Gastroesophageal sphincter (tissue), 3 donors: ENCODE results near the gene NR4A1.
A peak's percentile ranks its signal among the peaks of the same experiment; 100 is the strongest.

Source experiments
- CTCF ChIP-seq, 4 experiments: fragments of 200-600 bp in 2 of 4; fragments of 450-650 bp in 2 of 4; sonication (generic) in 1 of 4; IDR thresholded peaks; one replicate each; pipeline ENCODE4 v1.5.1; 2017 to 2019; ENCODE audit warnings: antibody characterized with exemption in 4 of 4, mild to moderate bottlenecking in 2 of 4, moderate library complexity in 2 of 4
- POLR2AphosphoS5 ChIP-seq: sonication (generic); formaldehyde crosslinking; IDR thresholded peaks from one replicate; pipeline ENCODE4 v1.6.1; 2017; ENCODE audit warnings: antibody characterized with exemption

DNA sequence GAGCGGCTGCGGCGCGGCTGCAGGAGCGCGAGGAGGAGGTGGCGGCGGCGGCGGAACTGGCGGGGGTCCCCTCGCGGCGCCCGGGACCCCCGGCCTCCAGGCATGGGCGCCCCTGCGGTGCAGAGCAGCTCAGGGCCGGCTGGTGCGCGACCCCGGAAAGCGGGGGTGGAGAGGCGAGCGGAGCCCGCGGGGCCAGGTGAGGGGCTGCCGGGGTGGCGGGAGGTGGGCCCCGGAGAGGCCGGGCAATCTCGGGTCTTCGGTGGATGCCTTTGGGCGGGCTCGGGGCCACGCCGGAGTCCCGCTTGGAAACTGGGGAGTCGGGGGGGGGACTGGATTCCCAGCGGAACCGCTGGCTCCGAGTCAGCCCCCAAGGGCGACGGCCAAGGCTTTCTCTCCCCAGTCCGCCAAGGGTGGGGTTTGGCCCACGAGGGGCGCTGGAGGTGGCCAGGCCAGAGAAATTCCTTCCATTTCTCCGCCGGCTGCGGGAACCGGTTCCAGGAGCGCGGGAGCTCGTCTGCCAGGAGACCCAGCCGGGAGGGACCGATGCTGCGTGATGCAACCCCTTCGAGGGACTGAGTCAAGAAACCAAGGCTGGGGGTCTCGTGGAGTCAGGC lies 13.9 kb upstream of the NR4A1 start:
- TF ChIP-seq CTCF (IDR thresholded peaks at IDR 0.05) (no peak), POLR2AphosphoS5 (peak; percentile 52)
